A673 (cell line): ENCODE measurements around the gene CDC42EP4. TPM values are rescaled to one million over a fixed set of nuclear protein-coding genes. Genes with fewer than 3 reads are reported as not detected.

Experiments
- BruUV-seq: library from RNA; stranded (reverse); fragments of 400-500 nt; replicated peaks from 2 replicates; lab custom pipeline; 2021; lab: Mats Ljungman, UMichigan
- CTCF ChIA-PET: fragments of 300-600 bp; sonication (Branson Sonifier 250); formaldehyde crosslinking; loops from one replicate; lab custom pipeline; 2022; ENCODE audit warnings: antibody characterized with exemption; lab: Charles Lee
- POLR2A ChIA-PET: fragments of 300-600 bp; sonication (Branson Sonifier 250); formaldehyde crosslinking; loops from one replicate; lab custom pipeline; 2022; ENCODE audit warnings: antibody characterized with exemption; ENCODE audit not compliant: low non-redundant PET; lab: Charles Lee
- DNase-seq: peaks from one replicate; pipeline ENCODE4 v3.0.0-alpha.2; 2015; ENCODE audit warnings: low spot score
- H3K27ac ChIP-seq: fragments of 200-600 bp; sonication (generic); 2 replicates; pipeline ENCODE4 v1.5.1; 2016; ENCODE audit warnings: mixed run types, low read depth, mild to moderate bottlenecking, mixed read lengths, antibody characterized with exemption, low read length; ENCODE audit not compliant: poor library complexity, severe bottlenecking
- H3K27me3 ChIP-seq: fragments of 200-600 bp; sonication (generic); replicated peaks from 2 replicates; pipeline ENCODE4 v1.6.1; 2017; ENCODE audit warnings: mixed run types, low read depth, mild to moderate bottlenecking, mixed read lengths, antibody characterized with exemption, low read length; ENCODE audit not compliant: insufficient read depth, poor library complexity
- H3K36me3 ChIP-seq: fragments of 200-600 bp; sonication (generic); 2 replicates; pipeline ENCODE4 v1.6.1; 2016; ENCODE audit warnings: mixed run types, mild to moderate bottlenecking, mixed read lengths, antibody characterized with exemption, low read length; ENCODE audit not compliant: insufficient read depth, poor library complexity, severe bottlenecking
- H3K4me1 ChIP-seq: fragments of 200-600 bp; sonication (generic); 2 replicates; pipeline ENCODE4 v1.6.1; 2017; ENCODE audit warnings: mixed run types, mild to moderate bottlenecking, mixed read lengths, antibody characterized with exemption, low read length; ENCODE audit not compliant: insufficient read depth, poor library complexity, severe bottlenecking
- H3K4me3 ChIP-seq: fragments of 200-600 bp; sonication (generic); 2 replicates; pipeline ENCODE4 v1.5.1; 2016; ENCODE audit warnings: low read depth, mixed run types, mild to moderate bottlenecking, mixed read lengths, low read length; ENCODE audit not compliant: poor library complexity, severe bottlenecking
- H3K9me3 ChIP-seq: fragments of 200-600 bp; sonication (generic); 2 replicates; pipeline ENCODE4 v1.6.1; 2016; ENCODE audit warnings: mixed run types, low read depth, mild to moderate bottlenecking, mixed read lengths, antibody characterized with exemption, low read length; ENCODE audit not compliant: poor library complexity, severe bottlenecking
- EZH2 ChIP-seq: fragments of 200-600 bp; sonication (generic); IDR thresholded peaks from 2 replicates; pipeline ENCODE4 v1.6.1; 2017; ENCODE audit warnings: borderline replicate concordance, low read depth, mild to moderate bottlenecking, mixed read lengths, antibody characterized with exemption, low read length; ENCODE audit not compliant: poor library complexity, severe bottlenecking
- intact Hi-C: fragments of 100-400 bp; cut with micrococcal nuclease; formaldehyde crosslinking; loops from one replicate; pipeline ENCODE4 v1.10.0; 2022; ENCODE audit not compliant: unreplicated experiment
- total RNA-seq: library from RNA; stranded (reverse); gene quantifications from 2 replicates; pipeline ENCODE4 v1.2.3, GENCODE V29; 2021
- TF ChIP-seq, protein P1 (sequence below): fragments of 300-800, 200-600 bp; sonication (generic); conservative IDR thresholded peaks from 2 replicates; pipeline ENCODE4 v1.5.1; 2017; ENCODE audit warnings: low read depth, mild to moderate bottlenecking, antibody characterized with exemption, low read length, moderate library complexity, mixed read lengths

The CDC42EP4 gene
- total RNA-seq, 1 experiment from 2014 or later: 37.5 TPM

DNA sequence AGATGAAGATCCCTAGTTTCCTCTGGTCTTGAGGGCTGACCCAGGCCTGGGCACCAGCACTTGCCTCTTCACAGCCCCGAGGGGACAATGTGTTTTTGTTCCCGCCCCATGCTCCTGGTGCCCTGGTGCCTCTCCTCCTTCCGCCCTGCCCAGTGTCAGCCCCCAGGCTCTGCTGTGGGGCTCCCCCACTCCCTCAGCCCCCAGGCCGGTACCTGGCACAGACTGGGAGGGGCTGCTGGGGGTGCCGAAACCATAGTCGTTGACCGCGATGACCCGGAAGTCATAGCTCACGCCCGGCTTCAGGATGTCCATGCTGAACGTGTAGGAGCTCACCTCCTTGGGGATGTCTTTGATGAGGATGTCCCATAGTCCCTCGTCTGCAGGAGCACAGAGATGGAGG, 40.5 kb upstream of the CDC42EP4 start:
- ChIA-PET CTCF (no interaction called here), POLR2A (no interaction called here)
- H3K27me3 ChIP-seq: no peaks in the 10 kb centered on the region
- no TSS peak for BruUV-seq
- no peak overlapping the region for H3K4me3 ChIP-seq
- H3K27ac ChIP-seq: no peak overlapping the region
- no peaks in the 10 kb centered on the region for H3K9me3 ChIP-seq
- intact Hi-C loops: no loop called here
- TF ChIP-seq, protein P1, sequence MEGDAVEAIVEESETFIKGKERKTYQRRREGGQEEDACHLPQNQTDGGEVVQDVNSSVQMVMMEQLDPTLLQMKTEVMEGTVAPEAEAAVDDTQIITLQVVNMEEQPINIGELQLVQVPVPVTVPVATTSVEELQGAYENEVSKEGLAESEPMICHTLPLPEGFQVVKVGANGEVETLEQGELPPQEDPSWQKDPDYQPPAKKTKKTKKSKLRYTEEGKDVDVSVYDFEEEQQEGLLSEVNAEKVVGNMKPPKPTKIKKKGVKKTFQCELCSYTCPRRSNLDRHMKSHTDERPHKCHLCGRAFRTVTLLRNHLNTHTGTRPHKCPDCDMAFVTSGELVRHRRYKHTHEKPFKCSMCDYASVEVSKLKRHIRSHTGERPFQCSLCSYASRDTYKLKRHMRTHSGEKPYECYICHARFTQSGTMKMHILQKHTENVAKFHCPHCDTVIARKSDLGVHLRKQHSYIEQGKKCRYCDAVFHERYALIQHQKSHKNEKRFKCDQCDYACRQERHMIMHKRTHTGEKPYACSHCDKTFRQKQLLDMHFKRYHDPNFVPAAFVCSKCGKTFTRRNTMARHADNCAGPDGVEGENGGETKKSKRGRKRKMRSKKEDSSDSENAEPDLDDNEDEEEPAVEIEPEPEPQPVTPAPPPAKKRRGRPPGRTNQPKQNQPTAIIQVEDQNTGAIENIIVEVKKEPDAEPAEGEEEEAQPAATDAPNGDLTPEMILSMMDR: no peak
- TF ChIP-seq EZH2: no peak
- no peaks in the 10 kb centered on the region for H3K36me3 ChIP-seq
- peaks cover 4% of the 10 kb centered on the region for H3K4me1 ChIP-seq
- no peak for DNase-seq

DNA sequence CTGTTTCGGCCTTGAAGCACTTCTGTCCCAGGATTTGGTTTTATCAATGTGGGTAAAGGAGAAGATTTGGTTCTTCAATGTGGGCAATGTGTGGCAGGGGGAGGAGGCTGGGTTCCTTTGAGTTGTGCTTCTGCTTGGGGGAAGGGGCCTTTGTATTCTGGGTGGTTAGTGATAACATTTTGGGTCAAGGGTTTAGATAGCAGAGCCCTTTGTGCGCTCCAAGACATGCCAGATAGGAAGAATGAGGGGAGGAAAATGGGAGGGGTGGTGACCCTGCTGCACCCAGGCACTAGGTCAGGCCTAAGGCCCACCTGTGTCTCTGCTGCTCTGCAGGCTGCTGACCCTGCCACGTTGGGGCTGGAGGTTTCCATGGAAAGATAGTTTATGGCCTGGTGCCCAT, 40.0 kb upstream of the CDC42EP4 start:
- H3K36me3 ChIP-seq: no peaks in the 10 kb centered on the region
- BruUV-seq: no TSS peak
- CTCF ChIA-PET: no interaction called here
- H3K27me3 ChIP-seq: no peaks in the 10 kb centered on the region
- no peak overlapping the region for H3K4me3 ChIP-seq
- H3K9me3 ChIP-seq: no peaks in the 10 kb centered on the region
- POLR2A ChIA-PET: no interaction called here
- H3K4me1 ChIP-seq: peaks cover 7% of the 10 kb centered on the region
- intact Hi-C loops: no loop called here
- H3K27ac ChIP-seq: no peak overlapping the region
- TF ChIP-seq, protein P1: no peak
- no peak for TF ChIP-seq EZH2
- no peak for DNase-seq

DNA sequence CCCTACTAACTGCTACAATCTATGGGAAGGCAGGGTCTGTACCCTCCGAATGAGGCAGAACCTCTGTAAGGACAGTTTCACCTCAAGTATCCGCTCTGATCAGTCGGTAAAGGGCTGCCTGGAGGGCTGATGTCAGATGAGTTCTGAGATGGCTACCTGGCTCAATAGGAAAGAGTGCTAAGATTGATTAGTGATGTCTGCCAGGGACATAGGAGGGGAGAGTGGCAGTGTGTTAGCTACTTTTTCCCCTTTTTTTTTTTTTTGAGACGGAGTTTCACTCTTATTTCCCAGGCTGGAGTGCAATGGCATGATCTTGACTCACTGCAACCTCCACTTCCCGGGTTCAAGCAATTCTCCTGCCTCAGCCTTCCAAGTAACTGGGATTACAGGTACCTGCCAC, 39.1 kb upstream of the CDC42EP4 start:
- no peaks in the 10 kb centered on the region for H3K36me3 ChIP-seq
- H3K27me3 ChIP-seq: no peaks in the 10 kb centered on the region
- no peak overlapping the region for H3K4me3 ChIP-seq
- BruUV-seq: no TSS peak
- no peaks in the 10 kb centered on the region for H3K9me3 ChIP-seq
- peaks cover 7% of the 10 kb centered on the region for H3K4me1 ChIP-seq
- TF ChIP-seq, protein P1: no peak
- no peak for TF ChIP-seq EZH2
- DNase-seq: no peak
- intact Hi-C loops: no loop called here
- POLR2A ChIA-PET: no interaction called here
- no peak overlapping the region for H3K27ac ChIP-seq
- CTCF ChIA-PET: no interaction called here
